Upper lobe of left lung (tissue), 6 donors: ENCODE results near the gene SFXN5. TPM values are rescaled to one million over a fixed set of nuclear protein-coding genes. Genes with fewer than 3 reads are reported as not detected.

Source experiments
- ATAC-seq, 2 donors: fragments of 200-7000 bp; cut with Tn5 transposase; one replicate each; pipeline ENCODE4 v1.9.1; 2022; ENCODE audit warnings: mild to moderate bottlenecking in 2 of 2, moderate library complexity in 2 of 2; ENCODE audit not compliant: low FRiP score in 2 of 2
- DNase-seq, 2 donors: peaks; one replicate each; pipeline ENCODE4 v3.0.0-alpha.2; 2019 to 2020
- H3K27ac ChIP-seq, 4 donors: fragments of 200-600 bp; sonication (generic); one replicate each; pipeline ENCODE4 v1.5.1; 2016 to 2019
- H3K27me3 ChIP-seq, 4 donors: fragments of 200-600 bp; sonication (generic); one replicate each; pipeline ENCODE4 v1.5.1; 2017 to 2019
- H3K36me3 ChIP-seq, 4 donors: fragments of 200-600 bp; sonication (generic); one replicate each; pipeline ENCODE4 v1.5.1; 2016 to 2019
- H3K4me1 ChIP-seq, 4 donors: fragments of 200-600 bp; sonication (generic); one replicate each; pipeline ENCODE4 v1.5.1; 2018 to 2019
- H3K4me3 ChIP-seq, 4 donors: fragments of 200-600 bp; sonication (generic); one replicate each; pipeline ENCODE4 v1.5.1; 2017 to 2019; ENCODE audit warnings: mild to moderate bottlenecking in 2 of 4, moderate library complexity in 1 of 4
- H3K9me3 ChIP-seq, 4 donors: fragments of 200-600 bp; sonication (generic); one replicate each; pipeline ENCODE4 v1.5.1; 2018 to 2019
- CTCF ChIP-seq, 6 experiments: fragments of 450-650 bp in 4 of 6; fragments of 200-600 bp in 2 of 6; sonication (generic) in 2 of 6; IDR thresholded peaks; one replicate each; pipeline ENCODE4 v1.5.1; 2016 to 2019; ENCODE audit warnings: antibody characterized with exemption in 6 of 6
- EP300 ChIP-seq, 4 donors: sonication (generic); formaldehyde crosslinking; IDR thresholded peaks; one replicate each; pipeline ENCODE4 v1.5.1; 2017; ENCODE audit warnings: antibody characterized with exemption in 4 of 4, control low read depth in 2 of 4
- POLR2A ChIP-seq, 4 donors: fragments of 450-650 bp; IDR thresholded peaks; one replicate each; pipeline ENCODE4 v1.5.1; 2016 to 2017; ENCODE audit warnings: antibody characterized with exemption in 4 of 4, mild to moderate bottlenecking in 2 of 4
- POLR2AphosphoS5 ChIP-seq, 2 donors: sonication (generic); formaldehyde crosslinking; IDR thresholded peaks; one replicate each; pipeline ENCODE4 v1.5.1; 2017; ENCODE audit warnings: antibody characterized with exemption in 2 of 2
- WGBS, 2 donors: methylation state at CpG; one replicate each; pipeline ENCODE4 v1.1.5; 2017 to 2018; 5-methylcytosine and 5-hydroxymethylcytosine counted together
- total RNA-seq, 6 donors: library from RNA; depleted of rRNA in 4 of 6; stranded (reverse); fragments of >200 nt in 4 of 6; gene quantifications; one replicate each; pipeline versions ENCODE4 v1.1.0 to v1.2.1, GENCODE V29; 2016 to 2021
- donor health status: DM: no; HTN: no; CAD: no; lungs with moderate emphysema.
- donor health status: DM: no; HTN: yes; CAD: no; lungs with severe emphysema.

SFXN5 gene
- total RNA-seq, 6 donors from 2014 or later: 10.8 to 44.0 (median 13.7) TPM

- Histone ChIP-seq H3K27me3 (no peaks in the 10 kb centered on the region), H3K36me3 (no peaks in the 10 kb centered on the region), H3K4me3 (no peak overlapping the region), H3K4me1 (no peaks in the 10 kb centered on the region), H3K27ac (no peak overlapping the region), H3K9me3 (no peaks in the 10 kb centered on the region)
- WGBS, 2 donors: 59% methylated on average over 14 to 15 of the region's 15 CpGs
- TF ChIP-seq EP300 (IDR thresholded peaks at IDR 0.05) (no peak), POLR2A (IDR thresholded peaks at IDR 0.05) (no peak), CTCF (IDR thresholded peaks at IDR 0.05) (no peak), POLR2AphosphoS5 (IDR thresholded peaks at IDR 0.05) (no peak)
- ATAC-seq (no peak), DNase-seq (no peak)
Measured at GRCh38 chr2:72937356-72937669, 134.2 kb downstream of the SFXN5 start.

DNA sequence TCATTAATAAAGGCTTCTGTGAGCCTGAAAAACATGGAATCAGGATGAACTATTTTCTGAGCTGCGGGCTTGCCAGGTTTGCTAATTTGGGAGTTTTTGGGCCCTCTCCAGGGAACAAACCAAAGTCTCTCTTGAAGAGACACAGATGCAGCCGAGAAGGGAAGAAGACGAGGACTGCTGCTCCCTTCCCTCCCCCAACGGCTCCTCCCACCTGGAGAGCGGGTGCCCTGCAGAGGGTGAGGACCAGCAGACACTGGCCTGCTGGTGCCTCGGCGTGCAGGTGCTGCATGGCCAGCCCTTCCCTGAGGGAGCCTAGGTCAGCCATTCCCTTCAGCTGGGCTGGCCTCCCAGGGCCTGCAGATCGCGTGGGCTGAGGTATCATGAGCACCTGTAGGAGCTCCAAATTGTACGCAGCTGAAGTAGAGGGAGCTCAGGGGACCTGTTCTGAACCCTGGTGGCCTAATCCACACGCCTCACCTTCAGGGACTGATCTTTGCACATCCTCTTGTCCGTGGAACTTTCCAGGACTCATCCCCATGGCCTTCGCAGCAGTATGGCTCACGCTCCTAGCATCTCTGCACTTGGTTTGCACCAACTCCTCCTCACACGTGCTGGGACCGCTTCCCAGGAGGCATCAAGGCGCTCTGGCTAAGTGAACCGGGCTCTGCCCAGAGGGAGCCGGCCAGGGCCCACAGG lies 134.7 kb downstream of the SFXN5 start:
- ATAC-seq: no peak
- Histone ChIP-seq H3K4me1 (no peaks in the 10 kb centered on the region), H3K36me3 (no peaks in the 10 kb centered on the region), H3K9me3 (no peaks in the 10 kb centered on the region), H3K4me3 (no peak overlapping the region), H3K27me3 (no peaks in the 10 kb centered on the region), H3K27ac (no peak overlapping the region)
- no peak for TF ChIP-seq EP300 (IDR thresholded peaks at IDR 0.05)
- TF ChIP-seq POLR2AphosphoS5 (IDR thresholded peaks at IDR 0.05): no peak
- WGBS, 2 donors: 69 to 82% methylated on average over 11 to 19 of the region's 19 CpGs
- no peak for DNase-seq

GRCh38 chr2:72935611-72935957 lies 135.9 kb downstream of the SFXN5 start:
- Histone ChIP-seq H3K27ac (no peak overlapping the region), H3K4me1 (no peaks in the 10 kb centered on the region), H3K27me3 (no peaks in the 10 kb centered on the region), H3K9me3 (no peaks in the 10 kb centered on the region), H3K4me3 (no peak overlapping the region), H3K36me3 (no peaks in the 10 kb centered on the region)
- ATAC-seq (no peak), DNase-seq (no peak)
- WGBS, 2 donors: 73 to 86% methylated on average over 2 of the region's 2 CpGs
- TF ChIP-seq POLR2A (IDR thresholded peaks at IDR 0.05): no peak
- TF ChIP-seq EP300 (IDR thresholded peaks at IDR 0.05): no peak
- no peak for TF ChIP-seq CTCF (IDR thresholded peaks at IDR 0.05)
- no peak for TF ChIP-seq POLR2AphosphoS5 (IDR thresholded peaks at IDR 0.05)

- H3K27me3 ChIP-seq: no peaks in the 10 kb centered on the region
- H3K36me3 ChIP-seq: no peaks in the 10 kb centered on the region
- ATAC-seq: no peak
- TF ChIP-seq POLR2AphosphoS5 (IDR thresholded peaks at IDR 0.05): no peak
- TF ChIP-seq EP300 (IDR thresholded peaks at IDR 0.05): no peak
- TF ChIP-seq CTCF (IDR thresholded peaks at IDR 0.05): peak in 3 of 6 experiments; percentile 24 to 37 (median 31)
- no peak for TF ChIP-seq POLR2A (IDR thresholded peaks at IDR 0.05)
- no peak overlapping the region for H3K27ac ChIP-seq
- no peak overlapping the region for H3K4me3 ChIP-seq
- 71 to 79% methylated on average over 10 to 14 of the region's 14 CpGs for WGBS, 2 donors
- H3K9me3 ChIP-seq: no peaks in the 10 kb centered on the region
- no peak for DNase-seq
- H3K4me1 ChIP-seq: no peaks in the 10 kb centered on the region
Measured at GRCh38 chr2:72934683-72935610, 136.6 kb downstream of the SFXN5 start.

GRCh38 chr2:72933646-72934151 lies 137.8 kb downstream of the SFXN5 start:
- DNase-seq: peak in 1 of 2 donors; percentile 66
- TF ChIP-seq POLR2A (IDR thresholded peaks at IDR 0.05) (no peak), CTCF (IDR thresholded peaks at IDR 0.05) (no peak), EP300 (IDR thresholded peaks at IDR 0.05) (no peak), POLR2AphosphoS5 (IDR thresholded peaks at IDR 0.05) (no peak)
- Histone ChIP-seq H3K9me3 (no peaks in the 10 kb centered on the region), H3K4me1 (no peaks in the 10 kb centered on the region), H3K27ac (no peak overlapping the region), H3K27me3 (no peaks in the 10 kb centered on the region), H3K4me3 (no peak overlapping the region), H3K36me3 (no peaks in the 10 kb centered on the region)
- WGBS, 2 donors: 79 to 80% methylated on average over 8 to 12 of the region's 12 CpGs
- no peak for ATAC-seq
